ENCODE data around the gene SMARCE1. TPM values are rescaled to one million over a fixed set of nuclear protein-coding genes. Genes with fewer than 3 reads are reported as not detected.
A peak's percentile ranks its signal among the peaks of the same experiment; 100 is the strongest.

The SMARCE1 gene
- total and polyA plus RNA-seq, 9 of the 15 experiments (the other 6 are each of a cell fraction or from before 2014, with no cell fraction given) = 64.1 to 142 (median 114) TPM

GRCh38 chr17:40596261-40596919, 51.2 kb downstream of the SMARCE1 start (continued):
- no peak for TF ChIP-seq THRB (CRISPR knock-in tag; conservative IDR thresholded peaks at IDR 0.05)
- TF ChIP-seq CBX1 (IDR thresholded peaks at IDR 0.05; ENCODE audit: low read depth) = no peak
- no peak for TF ChIP-seq ZNF12 (CRISPR knock-in tag; IDR thresholded peaks at IDR 0.05)
- TF ChIP-seq PHF20 (IDR thresholded peaks at IDR 0.05; ENCODE audit: partially characterized antibody) = peak; percentile 67
- no peak for TF ChIP-seq HDGF (IDR thresholded peaks at IDR 0.05)
- TF ChIP-seq PRPF4 (IDR thresholded peaks at IDR 0.05; ENCODE audit: insufficient read depth, low read depth, low read length, poor library complexity, severe bottlenecking) = no peak
- no peak for TF ChIP-seq PBX2 (CRISPR knock-in tag; IDR thresholded peaks at IDR 0.05; ENCODE audit: low read depth)
- no peak for TF ChIP-seq PBX2 (tag; conservative IDR thresholded peaks at IDR 0.05; ENCODE audit: low read depth)
- no peak for TF ChIP-seq ZNF830 (CRISPR knock-in tag; IDR thresholded peaks at IDR 0.05)
- no peak for TF ChIP-seq SREBF1 (IDR thresholded peaks at IDR 0.05; ENCODE audit: borderline replicate concordance, low read depth, low read length)
- no peak for TF ChIP-seq ZNF347 (CRISPR knock-in tag; IDR thresholded peaks at IDR 0.05; ENCODE audit: low read depth)
- no peak for TF ChIP-seq SIRT6 (IDR thresholded peaks at IDR 0.05; ENCODE audit: low read depth, low read length)
- TF ChIP-seq, protein P1, sequence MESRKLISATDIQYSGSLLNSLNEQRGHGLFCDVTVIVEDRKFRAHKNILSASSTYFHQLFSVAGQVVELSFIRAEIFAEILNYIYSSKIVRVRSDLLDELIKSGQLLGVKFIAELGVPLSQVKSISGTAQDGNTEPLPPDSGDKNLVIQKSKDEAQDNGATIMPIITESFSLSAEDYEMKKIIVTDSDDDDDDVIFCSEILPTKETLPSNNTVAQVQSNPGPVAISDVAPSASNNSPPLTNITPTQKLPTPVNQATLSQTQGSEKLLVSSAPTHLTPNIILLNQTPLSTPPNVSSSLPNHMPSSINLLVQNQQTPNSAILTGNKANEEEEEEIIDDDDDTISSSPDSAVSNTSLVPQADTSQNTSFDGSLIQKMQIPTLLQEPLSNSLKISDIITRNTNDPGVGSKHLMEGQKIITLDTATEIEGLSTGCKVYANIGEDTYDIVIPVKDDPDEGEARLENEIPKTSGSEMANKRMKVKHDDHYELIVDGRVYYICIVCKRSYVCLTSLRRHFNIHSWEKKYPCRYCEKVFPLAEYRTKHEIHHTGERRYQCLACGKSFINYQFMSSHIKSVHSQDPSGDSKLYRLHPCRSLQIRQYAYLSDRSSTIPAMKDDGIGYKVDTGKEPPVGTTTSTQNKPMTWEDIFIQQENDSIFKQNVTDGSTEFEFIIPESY (CRISPR knock-in tag; IDR thresholded peaks at IDR 0.05) = no peak
- TF ChIP-seq ZNF175 (CRISPR knock-in tag; IDR thresholded peaks at IDR 0.05; ENCODE audit: low read depth) = no peak
- TF ChIP-seq CSDE1 (IDR thresholded peaks at IDR 0.05) = no peak
- no peak for TF ChIP-seq ELK1 (CRISPR knock-in tag; IDR thresholded peaks at IDR 0.05)
- TF ChIP-seq, protein P2, sequence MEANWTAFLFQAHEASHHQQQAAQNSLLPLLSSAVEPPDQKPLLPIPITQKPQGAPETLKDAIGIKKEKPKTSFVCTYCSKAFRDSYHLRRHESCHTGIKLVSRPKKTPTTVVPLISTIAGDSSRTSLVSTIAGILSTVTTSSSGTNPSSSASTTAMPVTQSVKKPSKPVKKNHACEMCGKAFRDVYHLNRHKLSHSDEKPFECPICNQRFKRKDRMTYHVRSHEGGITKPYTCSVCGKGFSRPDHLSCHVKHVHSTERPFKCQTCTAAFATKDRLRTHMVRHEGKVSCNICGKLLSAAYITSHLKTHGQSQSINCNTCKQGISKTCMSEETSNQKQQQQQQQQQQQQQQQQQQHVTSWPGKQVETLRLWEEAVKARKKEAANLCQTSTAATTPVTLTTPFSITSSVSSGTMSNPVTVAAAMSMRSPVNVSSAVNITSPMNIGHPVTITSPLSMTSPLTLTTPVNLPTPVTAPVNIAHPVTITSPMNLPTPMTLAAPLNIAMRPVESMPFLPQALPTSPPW (CRISPR knock-in tag; IDR thresholded peaks at IDR 0.05) = no peak
- no peak for TF ChIP-seq ZKSCAN3 (CRISPR knock-in tag; IDR thresholded peaks at IDR 0.05)
- no peak for TF ChIP-seq HNRNPK (IDR thresholded peaks at IDR 0.05; ENCODE audit: low read depth, low read length, poor library complexity, severe bottlenecking)
